ENCODE results near the gene GPR176.

GRCh38 chr15:39890621-39891020 is 29.4 kb downstream of the GPR176 start:
- TF ChIP-seq, protein P1, sequence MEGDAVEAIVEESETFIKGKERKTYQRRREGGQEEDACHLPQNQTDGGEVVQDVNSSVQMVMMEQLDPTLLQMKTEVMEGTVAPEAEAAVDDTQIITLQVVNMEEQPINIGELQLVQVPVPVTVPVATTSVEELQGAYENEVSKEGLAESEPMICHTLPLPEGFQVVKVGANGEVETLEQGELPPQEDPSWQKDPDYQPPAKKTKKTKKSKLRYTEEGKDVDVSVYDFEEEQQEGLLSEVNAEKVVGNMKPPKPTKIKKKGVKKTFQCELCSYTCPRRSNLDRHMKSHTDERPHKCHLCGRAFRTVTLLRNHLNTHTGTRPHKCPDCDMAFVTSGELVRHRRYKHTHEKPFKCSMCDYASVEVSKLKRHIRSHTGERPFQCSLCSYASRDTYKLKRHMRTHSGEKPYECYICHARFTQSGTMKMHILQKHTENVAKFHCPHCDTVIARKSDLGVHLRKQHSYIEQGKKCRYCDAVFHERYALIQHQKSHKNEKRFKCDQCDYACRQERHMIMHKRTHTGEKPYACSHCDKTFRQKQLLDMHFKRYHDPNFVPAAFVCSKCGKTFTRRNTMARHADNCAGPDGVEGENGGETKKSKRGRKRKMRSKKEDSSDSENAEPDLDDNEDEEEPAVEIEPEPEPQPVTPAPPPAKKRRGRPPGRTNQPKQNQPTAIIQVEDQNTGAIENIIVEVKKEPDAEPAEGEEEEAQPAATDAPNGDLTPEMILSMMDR (IDR thresholded peaks at IDR 0.05): no peak
- no peak for TF ChIP-seq EP300 (IDR thresholded peaks at IDR 0.05)
- no peak for TF ChIP-seq POLR2A (IDR thresholded peaks at IDR 0.05; ENCODE audit: low read depth)
- no peak for TF ChIP-seq POLR2AphosphoS5 (IDR thresholded peaks at IDR 0.05)
